HG03469 (cell line): ENCODE data around the gene AMY1C.
"Not testable (repeated sequence)": the region's sequence is repeated elsewhere in the genome, so short reads cannot be mapped to it uniquely, and the experiment has no call there.

Experiments
- ATAC-seq: cut with Tn5 transposase; IDR thresholded peaks from one replicate; pipeline ENCODE4 v1.9.1; 2021; ENCODE audit warnings: mild to moderate bottlenecking, moderate library complexity, moderate number of reproducible peaks; ENCODE audit not compliant: unreplicated experiment

Gene AMY1C

GRCh38 chr1:103749598-103749997 is at the start of gene AMY1C:
Gene AMY1C (plus strand): TSS chr1:103749898. CDS start chr1:103750470, 572 bp downstream.
- not testable (repeated sequence) for ATAC-seq

GRCh38 chr1:103700669-103701068 is 49.0 kb upstream of the AMY1C start:
- not testable (repeated sequence) for ATAC-seq

- not testable (repeated sequence) for ATAC-seq
Observed at GRCh38 chr1:103701256-103701655, 48.4 kb upstream of the AMY1C start.

- not testable (repeated sequence) for ATAC-seq
Observed at GRCh38 chr1:103707670-103708069, 42.0 kb upstream of the AMY1C start.

GRCh38 chr1:103710381-103710780 is 39.3 kb upstream of the AMY1C start:
- ATAC-seq = not testable (repeated sequence)

GRCh38 chr1:103717404-103717803 is 32.3 kb upstream of the AMY1C start:
- ATAC-seq = not testable (repeated sequence)

GRCh38 chr1:103721473-103721872 is 28.2 kb upstream of the AMY1C start:
- ATAC-seq = not testable (repeated sequence)

- ATAC-seq = not testable (repeated sequence)
Observed at GRCh38 chr1:103735334-103735733, 14.4 kb upstream of the AMY1C start.

- not testable (repeated sequence) for ATAC-seq
Observed at GRCh38 chr1:103738031-103738430, 11.7 kb upstream of the AMY1C start.

GRCh38 chr1:103744449-103744848 is 5.2 kb upstream of the AMY1C start:
- not testable (repeated sequence) for ATAC-seq

GRCh38 chr1:103745040-103745439 is 4.7 kb upstream of the AMY1C start:
- ATAC-seq = not testable (repeated sequence)

- ATAC-seq = not testable (repeated sequence)
Observed at GRCh38 chr1:103748273-103748672, 1.4 kb upstream of the AMY1C start.

GRCh38 chr1:103761896-103762295 is 12.2 kb downstream of the AMY1C start:
- ATAC-seq = no peak

GRCh38 chr1:103779932-103780331 is 30.2 kb downstream of the AMY1C start:
- no peak for ATAC-seq

- ATAC-seq = peak; percentile 35
Observed at GRCh38 chr1:103783944-103784377, 34.3 kb downstream of the AMY1C start.

- no peak for ATAC-seq
Observed at GRCh38 chr1:103788377-103788776, 38.7 kb downstream of the AMY1C start.

GRCh38 chr1:103790172-103790571 is 40.5 kb downstream of the AMY1C start:
- no peak for ATAC-seq
